SK-N-SH (cell line): ENCODE results near the gene EVI2A. TPM values are rescaled to one million over a fixed set of nuclear protein-coding genes. Genes with fewer than 3 reads are reported as not detected.

ENCODE experiments used
- CTCF ChIA-PET: fragments of 300-600, 350-600 bp; formaldehyde crosslinking; extraction: SDS; loops from one replicate; lab custom pipeline; 2021; lab: Yijun Ruan, JAX
- POLR2A ChIA-PET: fragments of 350-600 bp; sonication (Branson Sonifier 250); formaldehyde crosslinking; extraction: SDS; loops from one replicate; lab custom pipeline; 2020; ENCODE audit warnings: antibody characterized with exemption, inconsistent platforms; lab: Yijun Ruan, JAX
- DNase-seq: peaks from one replicate; pipeline ENCODE4 v3.0.0; 2012
- H2AFZ ChIP-seq: fragments of 200-600 bp; sonication (generic); 2 replicates; pipeline ENCODE4 v1.8.1; 2016; ENCODE audit warnings: antibody characterized with exemption, mild to moderate bottlenecking, low read depth
- H3F3A ChIP-seq: fragments of 200-600 bp; sonication (generic); replicated peaks from 2 replicates; pipeline ENCODE3; 2016; ENCODE audit warnings: antibody characterized with exemption, mild to moderate bottlenecking; ENCODE audit not compliant: insufficient read depth
- H3K27ac ChIP-seq, 2 experiments: fragments of 200-500 bp in 1 of 2; fragments of 200-600 bp in 1 of 2; sonication (Bioruptor generic) in 1 of 2; sonication (generic), shearing (Covaris generic) in 1 of 2; 2 replicates each; pipeline versions ENCODE4 v1.5.1 to v1.6.1; 2014 to 2016; ENCODE audit warnings: low read depth in 2 of 2, inconsistent platforms in 1 of 2, low read length in 1 of 2, mild to moderate bottlenecking in 1 of 2, mixed read lengths in 1 of 2
- H3K27me3 ChIP-seq: fragments of 200-600 bp; sonication (generic), shearing (Covaris generic); 2 replicates; pipeline ENCODE4 v1.6.1; 2016; ENCODE audit warnings: mixed run types; ENCODE audit not compliant: insufficient read depth
- H3K36me3 ChIP-seq, 2 experiments: fragments of 200-500 bp in 1 of 2; fragments of 200-600 bp in 1 of 2; sonication (Bioruptor generic) in 1 of 2; sonication (generic) in 1 of 2; replicated peaks in 1 of 2; 2 replicates each; pipeline versions ENCODE3 to v1.5.1; 2014 to 2016; ENCODE audit warnings: low read length in 1 of 2, mild to moderate bottlenecking in 1 of 2; ENCODE audit not compliant: insufficient read depth in 2 of 2, control insufficient read depth in 1 of 2
- H3K4me1 ChIP-seq, 2 experiments: fragments of 200-500 bp in 1 of 2; fragments of 200-600 bp in 1 of 2; sonication (Bioruptor generic) in 1 of 2; sonication (generic), shearing (Covaris generic) in 1 of 2; 2 replicates each; pipeline versions ENCODE4 v1.5.1 to v1.6.1; 2014 to 2016; ENCODE audit warnings: low read depth in 1 of 2, low read length in 1 of 2, mixed run types in 1 of 2; ENCODE audit not compliant: insufficient read depth in 2 of 2, control insufficient read depth in 1 of 2
- H3K4me2 ChIP-seq: fragments of 200-600 bp; sonication (generic), shearing (Covaris generic); 2 replicates; pipeline ENCODE4 v1.6.1; 2017; ENCODE audit warnings: mixed run types
- H3K4me3 ChIP-seq, 2 experiments: fragments of 200-500 bp in 1 of 2; fragments of 200-600 bp in 1 of 2; sonication (Bioruptor generic) in 1 of 2; sonication (generic), shearing (Covaris generic) in 1 of 2; 2 replicates each; pipeline versions ENCODE4 v1.5.1 to v1.8.1; 2014 to 2016; ENCODE audit warnings: low read depth in 2 of 2, inconsistent platforms in 1 of 2, low read length in 1 of 2, mild to moderate bottlenecking in 1 of 2, mixed read lengths in 1 of 2, moderate library complexity in 1 of 2
- H3K79me2 ChIP-seq: fragments of 200-600 bp; sonication (generic); 2 replicates; pipeline ENCODE4 v1.8.1; 2017; ENCODE audit warnings: mild to moderate bottlenecking; ENCODE audit not compliant: insufficient read depth
- H3K9ac ChIP-seq: fragments of 200-600 bp; sonication (generic); 2 replicates; pipeline ENCODE4 v1.6.1; 2017; ENCODE audit warnings: mixed run types
- H3K9me2 ChIP-seq: fragments of 200-600 bp; sonication (generic); 2 replicates; pipeline ENCODE4 v1.6.1; 2017; ENCODE audit warnings: mixed run types
- H3K9me3 ChIP-seq: fragments of 200-600 bp; sonication (generic); 2 replicates; pipeline ENCODE4 v1.6.1; 2017; ENCODE audit warnings: mixed run types, mild to moderate bottlenecking, moderate library complexity
- H4K20me1 ChIP-seq: fragments of 200-600 bp; sonication (generic); 2 replicates; pipeline ENCODE4 v1.6.1; 2017; ENCODE audit warnings: mild to moderate bottlenecking, mixed run types; ENCODE audit not compliant: insufficient read depth
- CHD2 ChIP-seq: fragments of 150-350 bp; IDR thresholded peaks from 2 replicates; pipeline ENCODE4 v1.6.1; 2018; ENCODE audit warnings: low read length; ENCODE audit not compliant: partially characterized antibody
- EP300 ChIP-seq, 2 experiments: IDR thresholded peaks; 2 replicates each; pipeline versions ENCODE4 v1.4.0 to v1.6.1; 2012; ENCODE audit warnings: borderline replicate concordance in 1 of 2, low read depth in 1 of 2, low read length in 1 of 2
- FOSL2 ChIP-seq: IDR thresholded peaks from 2 replicates; pipeline ENCODE4 v1.4.0; 2012; ENCODE audit warnings: low read depth, mild to moderate bottlenecking, moderate library complexity, borderline replicate concordance
- FOXJ3 ChIP-seq: sonication (generic); formaldehyde crosslinking; IDR thresholded peaks from 2 replicates; pipeline ENCODE4 v1.5.1; 2020; ENCODE audit warnings: mild to moderate bottlenecking, missing genetic modification reagents
- FOXM1 ChIP-seq: IDR thresholded peaks from 2 replicates; pipeline ENCODE4 v1.4.0; 2012; ENCODE audit warnings: low read depth, mild to moderate bottlenecking
- GABPA ChIP-seq: IDR thresholded peaks from 2 replicates; pipeline ENCODE4 v1.4.0; 2012; ENCODE audit warnings: low read depth, mild to moderate bottlenecking
- MEF2A ChIP-seq: IDR thresholded peaks from 2 replicates; pipeline ENCODE4 v1.4.0; 2012; ENCODE audit warnings: low read depth, borderline replicate concordance
- MXI1 ChIP-seq: IDR thresholded peaks from 2 replicates; pipeline ENCODE4 v1.6.1; 2012; ENCODE audit warnings: mild to moderate bottlenecking, low read depth, low read length, improper control_type of control experiment
- NFIC ChIP-seq: IDR thresholded peaks from 2 replicates; pipeline ENCODE4 v1.4.0; 2012; ENCODE audit warnings: borderline replicate concordance
- POLR2AphosphoS5 ChIP-seq: IDR thresholded peaks from 2 replicates; pipeline ENCODE4 v1.6.1; 2012; ENCODE audit warnings: low read depth, low read length
- RCOR1 ChIP-seq: fragments of 150-350 bp; IDR thresholded peaks from 2 replicates; pipeline ENCODE4 v1.6.1; 2017; ENCODE audit warnings: antibody characterized with exemption, low read length
- REST ChIP-seq: IDR thresholded peaks from 2 replicates; pipeline ENCODE4 v1.6.1; 2012; ENCODE audit warnings: mild to moderate bottlenecking, low read depth, low read length, moderate library complexity
- RFX5 ChIP-seq: IDR thresholded peaks from 2 replicates; pipeline ENCODE4 v1.6.1; 2012; ENCODE audit warnings: mild to moderate bottlenecking, improper control_type of control experiment, low read length
- SMC3 ChIP-seq: IDR thresholded peaks from 2 replicates; pipeline ENCODE4 v1.6.1; 2012; ENCODE audit warnings: low read depth, low read length, improper control_type of control experiment
- TCF12 ChIP-seq: IDR thresholded peaks from 2 replicates; pipeline ENCODE4 v1.4.0; 2012
- TEAD4 ChIP-seq: IDR thresholded peaks from 2 replicates; pipeline ENCODE4 v1.4.0; 2012; ENCODE audit warnings: mild to moderate bottlenecking, borderline replicate concordance; ENCODE audit not compliant: insufficient read depth
- USF1 ChIP-seq: IDR thresholded peaks from 2 replicates; pipeline ENCODE4 v1.4.0; 2012; ENCODE audit warnings: low read depth, borderline replicate concordance
- WGBS: methylation state at CpG from one replicate; pipeline ENCODE4 v1.1.6; 2017; ENCODE audit warnings: low lambda C conversion rate; 5-methylcytosine and 5-hydroxymethylcytosine counted together
- polyA plus RNA-seq, 3 experiments: library from polyadenylated mRNA; depleted of rRNA; stranded (reverse); fragments of >200 nt; gene quantifications; 2 replicates each; pipeline ENCODE4 v1.2.3, GENCODE V29; 2012

Gene EVI2A
- polyA plus RNA-seq, 1 of the 3 experiments (the other 2 are of a cell fraction): 1.3 TPM

- Histone ChIP-seq H3K4me1 (peaks cover 0 to 12% of the 10 kb centered on the region in 2 experiments; a peak in 1 of 4 replicates), H3K4me2 (no peak overlapping the region), H3K79me2 (no peaks in the 10 kb centered on the region; the same call in 1 of the 2 replicates), H3F3A (peaks cover 21% of the 10 kb centered on the region), H3K27me3 (no peaks in the 10 kb centered on the region), H3K36me3 (peaks cover 18 to 45% of the 10 kb centered on the region in 2 experiments), H3K9ac (no peak overlapping the region), H2AFZ (no peak overlapping the region)
- TF ChIP-seq SMC3: no peak
- TF ChIP-seq, all 33 proteins: peak for 0
- Histone ChIP-seq H4K20me1 (no peaks in the 10 kb centered on the region), H3K27ac (peak overlapping the region; percentile 23 to 90; a peak in 2 of 4 replicates), H3K4me3 (no peak overlapping the region), H3K9me2 (no peaks in the 10 kb centered on the region), H3K9me3 (no peaks in the 10 kb centered on the region)
- ChIA-PET POLR2A (no interaction called here), CTCF (interaction anchor here (0.9 kb wide), 1 partner anchor 45 kb away, joined by 3 read pairs; no protein-coding TSS in a partner anchor)
- no peak for DNase-seq
Measured at GRCh38 chr17:31329221-31329620, 7.8 kb upstream of the EVI2A start.

GRCh38 chr17:31328160-31328535, 6.7 kb upstream of the EVI2A start:
- no peak for DNase-seq
- Histone ChIP-seq H3K36me3 (peaks cover 13 to 39% of the 10 kb centered on the region in 2 experiments), H3K9ac (peak overlapping the region; percentile 46; the same call in 1 of the 2 replicates), H4K20me1 (no peaks in the 10 kb centered on the region), H3K9me3 (no peaks in the 10 kb centered on the region), H3F3A (peaks cover 21% of the 10 kb centered on the region), H3K27me3 (no peaks in the 10 kb centered on the region), H2AFZ (no peak overlapping the region), H3K4me3 (no peak overlapping the region), H3K79me2 (no peaks in the 10 kb centered on the region; the same call in 1 of the 2 replicates), H3K9me2 (no peaks in the 10 kb centered on the region), H3K4me2 (peak overlapping the region; percentile 17; the same call in 1 of the 2 replicates), H3K4me1 (peaks cover 0 to 12% of the 10 kb centered on the region in 2 experiments; a peak in 1 of 4 replicates), H3K27ac (peak overlapping the region in 1 of 2 experiments; percentile 90; a peak in 2 of 4 replicates)
- POLR2A ChIA-PET: no interaction called here
- TF ChIP-seq FOXJ3 (CRISPR knock-in tag): no peak
- no peak for TF ChIP-seq SMC3
- no peak for TF ChIP-seq EP300 (IDR thresholded peaks at IDR 0.05; ENCODE audit: borderline replicate concordance in 1 of 2, low read depth in 1 of 2, low read length in 1 of 2)
- TF ChIP-seq FOXM1: no peak
- CTCF ChIA-PET: no interaction called here

- ChIA-PET POLR2A (no interaction called here), CTCF (no interaction called here)
- TF ChIP-seq NFIC (no peak; the same call in 1 of the 2 replicates), USF1 (no peak), CHD2 (no peak), RCOR1 (no peak), GABPA (no peak), POLR2AphosphoS5 (peak; percentile 40; the same call in 1 of the 2 replicates), MEF2A (no peak), RFX5 (no peak), TEAD4 (peak; percentile 78), REST (no peak), FOXM1 (no peak), SMC3 (no peak), FOSL2 (peak; percentile 76; the same call in 1 of the 2 replicates), TCF12 (no peak; the same call in none of the 2 replicates), MXI1 (no peak)
Measured at GRCh38 chr17:31327534-31328159, 6.2 kb upstream of the EVI2A start.

More at GRCh38 chr17:31327534-31328159, 6.2 kb upstream of the EVI2A start:
- Histone ChIP-seq H3K4me2 (peak overlapping the region; percentile 17; the same call in 1 of the 2 replicates), H3K36me3 (peaks cover 12 to 36% of the 10 kb centered on the region in 2 experiments), H3K79me2 (peaks cover 3% of the 10 kb centered on the region; the same call in 1 of the 2 replicates), H3F3A (peaks cover 21% of the 10 kb centered on the region), H3K27me3 (no peaks in the 10 kb centered on the region), H3K9ac (peak overlapping the region; percentile 46; the same call in 1 of the 2 replicates), H3K27ac (peak overlapping the region in 1 of 2 experiments; percentile 90; a peak in 2 of 4 replicates), H3K4me1 (peaks cover 0 to 12% of the 10 kb centered on the region in 2 experiments; a peak in 1 of 4 replicates), H2AFZ (no peak overlapping the region), H3K4me3 (no peak overlapping the region), H4K20me1 (no peaks in the 10 kb centered on the region), H3K9me2 (no peaks in the 10 kb centered on the region), H3K9me3 (no peaks in the 10 kb centered on the region)
- no peak for DNase-seq
- WGBS: 79% methylated on average over 9 of the region's 12 CpGs
